Ishikawa (cell line): ENCODE results near the gene ZGRF1.

ENCODE experiments used
- CEBPB ChIP-seq: IDR thresholded peaks from 2 replicates; pipeline ENCODE4 v1.6.1; 2012
- CREB1 ChIP-seq: IDR thresholded peaks from 2 replicates; pipeline ENCODE4 v1.6.1; 2012; ENCODE audit warnings: low read depth
- EGR1 ChIP-seq: IDR thresholded peaks from 2 replicates; pipeline ENCODE4 v1.6.1; 2012
- EP300 ChIP-seq: IDR thresholded peaks from 2 replicates; pipeline ENCODE4 v1.6.1; 2012; ENCODE audit warnings: borderline replicate concordance
- FOXM1 ChIP-seq: IDR thresholded peaks from 2 replicates; pipeline ENCODE4 v1.6.1; 2012; ENCODE audit warnings: low read depth, borderline replicate concordance
- MAX ChIP-seq: IDR thresholded peaks from 2 replicates; pipeline ENCODE4 v1.6.1; 2012
- NFIC ChIP-seq: IDR thresholded peaks from 2 replicates; pipeline ENCODE4 v1.6.1; 2012
- RAD21 ChIP-seq: IDR thresholded peaks from 2 replicates; pipeline ENCODE4 v1.6.1; 2012; ENCODE audit warnings: low read depth
- REST ChIP-seq: IDR thresholded peaks from 2 replicates; pipeline ENCODE4 v1.6.1; 2012; ENCODE audit warnings: low read depth, mild to moderate bottlenecking
- TAF1 ChIP-seq: IDR thresholded peaks from 2 replicates; pipeline ENCODE4 v1.6.1; 2012; ENCODE audit warnings: low read depth, mild to moderate bottlenecking
- TCF12 ChIP-seq: IDR thresholded peaks from 2 replicates; pipeline ENCODE4 v1.6.1; 2012; ENCODE audit warnings: low read depth
- TEAD4 ChIP-seq: IDR thresholded peaks from 2 replicates; pipeline ENCODE4 v1.6.1; 2012
- YY1 ChIP-seq: IDR thresholded peaks from 2 replicates; pipeline ENCODE4 v1.6.1; 2012; ENCODE audit warnings: low read depth
- ZBTB7A ChIP-seq: IDR thresholded peaks from 2 replicates; pipeline ENCODE4 v1.6.1; 2012; ENCODE audit warnings: low read depth
- TF ChIP-seq, protein P1 (sequence below): IDR thresholded peaks from 2 replicates; pipeline ENCODE4 v1.6.1; 2012

ZGRF1 gene

DNA sequence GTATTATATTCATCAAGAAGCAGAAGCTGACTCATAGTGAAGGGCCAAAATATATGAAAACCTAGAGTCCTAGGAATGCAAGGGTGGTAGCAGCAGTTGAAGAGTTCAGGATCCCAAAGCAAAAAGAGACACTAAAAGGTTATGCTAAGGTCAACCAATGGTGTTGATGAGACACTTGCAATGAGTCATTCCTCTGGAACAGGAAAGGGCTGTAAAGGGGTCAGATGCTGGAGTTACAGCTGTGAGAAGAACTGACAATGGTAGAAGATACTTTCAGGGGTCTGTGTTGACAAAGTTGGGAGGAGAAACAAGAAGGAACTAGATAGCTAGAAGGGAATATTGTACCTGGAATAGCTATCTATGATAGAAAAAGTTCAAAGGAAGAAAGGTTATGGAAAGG lies 47.5 kb downstream of the ZGRF1 start:
- no peak for TF ChIP-seq TEAD4
- no peak for TF ChIP-seq CEBPB
- TF ChIP-seq CREB1: no peak
- TF ChIP-seq FOXM1: no peak
- TF ChIP-seq ZBTB7A: no peak
- TF ChIP-seq EP300: no peak
- no peak for TF ChIP-seq RAD21
- TF ChIP-seq EGR1: no peak
- TF ChIP-seq, protein P1, sequence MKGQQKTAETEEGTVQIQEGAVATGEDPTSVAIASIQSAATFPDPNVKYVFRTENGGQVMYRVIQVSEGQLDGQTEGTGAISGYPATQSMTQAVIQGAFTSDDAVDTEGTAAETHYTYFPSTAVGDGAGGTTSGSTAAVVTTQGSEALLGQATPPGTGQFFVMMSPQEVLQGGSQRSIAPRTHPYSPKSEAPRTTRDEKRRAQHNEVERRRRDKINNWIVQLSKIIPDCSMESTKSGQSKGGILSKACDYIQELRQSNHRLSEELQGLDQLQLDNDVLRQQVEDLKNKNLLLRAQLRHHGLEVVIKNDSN: no peak
- no peak for TF ChIP-seq TAF1
- no peak for TF ChIP-seq YY1

- no peak for TF ChIP-seq EP300
- no peak for TF ChIP-seq CEBPB
- TF ChIP-seq YY1: no peak
Measured at GRCh38 chr4:112585977-112586736, 50.6 kb downstream of the ZGRF1 start.

DNA sequence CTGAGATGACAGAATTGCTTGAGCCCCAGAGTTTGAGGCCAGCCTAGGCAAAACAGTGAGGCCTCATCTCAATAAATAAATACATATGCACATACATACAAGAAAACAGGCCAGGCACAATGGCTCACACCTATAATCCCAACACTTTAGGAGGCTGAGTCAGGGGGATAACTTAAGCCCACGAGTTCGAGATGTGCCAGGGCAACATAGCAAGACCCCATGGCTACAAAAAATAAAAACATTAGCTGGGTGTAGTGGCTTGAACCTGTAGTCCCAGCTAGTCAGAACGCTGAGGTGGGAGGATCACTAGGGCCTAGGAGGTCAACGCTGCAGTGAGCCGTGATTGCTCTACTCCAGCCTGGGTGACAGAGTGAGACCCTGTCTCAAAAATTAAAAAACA lies 69.2 kb downstream of the ZGRF1 start:
- TF ChIP-seq TCF12 (no peak), EGR1 (no peak), FOXM1 (no peak), EP300 (no peak), RAD21 (no peak), ZBTB7A (no peak), YY1 (no peak), TAF1 (no peak), MAX (no peak), CREB1 (no peak), REST (no peak), TEAD4 (no peak), NFIC (no peak), CEBPB (no peak)
- TF ChIP-seq, protein P1: no peak

DNA sequence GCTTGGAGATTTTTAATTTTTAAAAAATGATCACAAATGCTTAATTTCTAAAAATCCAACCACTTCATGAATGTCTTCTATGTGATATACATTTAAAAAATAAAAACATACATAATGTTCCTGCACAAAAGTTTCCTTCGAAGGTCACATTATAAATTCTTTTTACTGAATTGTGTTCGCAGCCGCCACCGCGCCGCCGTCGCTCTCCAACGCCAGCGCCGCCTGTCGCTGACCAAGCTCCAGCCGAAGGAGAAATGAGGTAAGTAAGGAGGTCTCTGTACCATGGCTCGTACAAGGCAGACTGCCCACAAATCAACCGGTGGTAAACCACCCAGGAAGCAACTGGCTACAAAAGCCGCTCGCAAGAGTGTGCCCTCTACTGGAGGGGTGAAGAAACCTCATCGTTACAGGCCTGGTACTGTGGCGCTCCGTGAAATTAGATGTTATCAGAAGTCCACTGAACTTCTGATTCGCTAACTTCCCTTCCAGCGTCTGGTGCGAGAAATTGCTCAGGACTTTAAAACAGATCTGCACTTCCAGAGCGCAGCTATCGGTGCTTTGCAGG lies 71.9 kb downstream of the ZGRF1 start:
- no peak for TF ChIP-seq CEBPB
- TF ChIP-seq REST: no peak
- no peak for TF ChIP-seq RAD21
- no peak for TF ChIP-seq EP300
- no peak for TF ChIP-seq TEAD4
- TF ChIP-seq CREB1: no peak
- no peak for TF ChIP-seq NFIC
- TF ChIP-seq FOXM1: no peak
- no peak for TF ChIP-seq EGR1
- TF ChIP-seq ZBTB7A: no peak
- no peak for TF ChIP-seq YY1
- no peak for TF ChIP-seq TAF1
- TF ChIP-seq, protein P1: no peak
- no peak for TF ChIP-seq MAX
- no peak for TF ChIP-seq TCF12

DNA sequence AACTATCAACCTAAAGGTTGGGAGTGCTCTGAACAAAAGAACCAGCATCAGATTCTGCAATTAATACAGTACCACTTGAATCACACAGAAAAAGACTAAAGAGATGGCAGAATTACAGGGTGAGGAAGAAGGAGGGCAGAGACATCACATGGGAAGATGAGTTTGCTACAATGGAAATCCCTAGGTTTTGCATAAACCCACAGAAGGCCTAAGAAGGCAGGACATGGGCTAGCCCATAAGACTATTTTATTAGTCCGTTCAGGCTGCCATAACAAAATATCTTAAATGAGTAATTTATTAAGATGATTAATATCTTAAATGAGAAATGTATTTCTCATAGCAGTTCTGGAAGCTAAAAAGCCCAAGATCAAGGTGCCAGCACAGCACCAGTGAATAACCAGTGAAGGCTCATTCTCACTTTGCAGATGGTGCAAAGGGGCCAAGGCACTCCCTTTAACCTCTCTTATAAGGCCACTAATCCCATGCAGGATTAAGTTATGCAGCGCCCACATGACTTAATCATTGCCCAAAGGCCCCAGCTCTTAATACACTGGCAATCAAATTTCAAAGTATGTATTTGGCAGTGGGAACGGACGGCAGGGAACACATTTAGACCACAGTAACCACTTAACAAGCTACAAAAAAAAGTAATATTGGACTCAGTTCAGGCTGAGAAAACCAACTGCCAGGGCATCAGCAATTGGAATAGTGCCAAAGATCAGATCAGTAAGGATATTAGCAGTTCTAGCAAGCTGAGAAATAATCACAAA lies 73.1 kb downstream of the ZGRF1 start:
- no peak for TF ChIP-seq TAF1
- no peak for TF ChIP-seq EP300
- TF ChIP-seq REST: no peak
- TF ChIP-seq MAX: no peak
- TF ChIP-seq CEBPB: no peak
